ENCODE data around the gene RICTOR.

The RICTOR gene

GRCh38 chr5:39025456-39025855 is 48.7 kb downstream of the RICTOR start:
- peaks cover 19% of the 10 kb centered on the region for H3K4me1 ChIP-seq (ENCODE audit: control insufficient read depth, insufficient read depth, low read length, unreplicated experiment)
- H3K27me3 ChIP-seq (ENCODE audit: insufficient read depth, low read length): no peaks in the 10 kb centered on the region
- peaks cover 17% of the 10 kb centered on the region for H3K36me3 ChIP-seq (ENCODE audit: insufficient read depth, low read length)
- H3K4me3 ChIP-seq (ENCODE audit: low read depth, low read length): no peak overlapping the region
- H3K79me2 ChIP-seq (ENCODE audit: control insufficient read depth, insufficient read depth, low read length, unreplicated experiment): peaks cover 54% of the 10 kb centered on the region
- no peak overlapping the region for H3K27ac ChIP-seq (ENCODE audit: low read depth, low read length)
- no peak overlapping the region for H2AFZ ChIP-seq (ENCODE audit: low read length, unreplicated experiment)

- Histone ChIP-seq H2AFZ (ENCODE audit: low read length, unreplicated experiment) (no peak overlapping the region), H3K4me1 (ENCODE audit: control insufficient read depth, insufficient read depth, low read length, unreplicated experiment) (peaks cover 19% of the 10 kb centered on the region), H3K79me2 (ENCODE audit: control insufficient read depth, insufficient read depth, low read length, unreplicated experiment) (peaks cover 56% of the 10 kb centered on the region), H3K27me3 (ENCODE audit: insufficient read depth, low read length) (no peaks in the 10 kb centered on the region), H3K27ac (ENCODE audit: low read depth, low read length) (no peak overlapping the region), H3K4me3 (ENCODE audit: low read depth, low read length) (no peak overlapping the region), H3K36me3 (ENCODE audit: insufficient read depth, low read length) (peaks cover 17% of the 10 kb centered on the region)
These were observed 49.3 kb downstream of the RICTOR start for GRCh38 chr5:39024884-39025283.

GRCh38 chr5:39024005-39024404 is 50.2 kb downstream of the RICTOR start:
- H3K79me2 ChIP-seq (ENCODE audit: control insufficient read depth, insufficient read depth, low read length, unreplicated experiment): peaks cover 52% of the 10 kb centered on the region
- H2AFZ ChIP-seq (ENCODE audit: low read length, unreplicated experiment): no peak overlapping the region
- H3K36me3 ChIP-seq (ENCODE audit: insufficient read depth, low read length): peaks cover 14% of the 10 kb centered on the region

GRCh38 chr5:39023121-39023520 is 51.1 kb downstream of the RICTOR start:
- Histone ChIP-seq H3K79me2 (ENCODE audit: control insufficient read depth, insufficient read depth, low read length, unreplicated experiment) (peaks cover 49% of the 10 kb centered on the region), H3K27ac (ENCODE audit: low read depth, low read length) (no peak overlapping the region), H3K36me3 (ENCODE audit: insufficient read depth, low read length) (peaks cover 9% of the 10 kb centered on the region), H3K27me3 (ENCODE audit: insufficient read depth, low read length) (no peaks in the 10 kb centered on the region), H2AFZ (ENCODE audit: low read length, unreplicated experiment) (no peak overlapping the region), H3K4me3 (ENCODE audit: low read depth, low read length) (no peak overlapping the region), H3K4me1 (ENCODE audit: control insufficient read depth, insufficient read depth, low read length, unreplicated experiment) (peaks cover 19% of the 10 kb centered on the region)

More at GRCh38 chr5:39024005-39024404, 50.2 kb downstream of the RICTOR start:
- Histone ChIP-seq H3K27ac (ENCODE audit: low read depth, low read length) (no peak overlapping the region), H3K4me1 (ENCODE audit: control insufficient read depth, insufficient read depth, low read length, unreplicated experiment) (peaks cover 19% of the 10 kb centered on the region), H3K4me3 (ENCODE audit: low read depth, low read length) (no peak overlapping the region), H3K27me3 (ENCODE audit: insufficient read depth, low read length) (no peaks in the 10 kb centered on the region)

- Histone ChIP-seq H3K27me3 (ENCODE audit: insufficient read depth, low read length) (no peaks in the 10 kb centered on the region), H3K79me2 (ENCODE audit: control insufficient read depth, insufficient read depth, low read length, unreplicated experiment) (peaks cover 49% of the 10 kb centered on the region), H2AFZ (ENCODE audit: low read length, unreplicated experiment) (no peak overlapping the region), H3K4me3 (ENCODE audit: low read depth, low read length) (no peak overlapping the region), H3K36me3 (ENCODE audit: insufficient read depth, low read length) (peaks cover 7% of the 10 kb centered on the region; the same call in 1 of the 2 replicates), H3K4me1 (ENCODE audit: control insufficient read depth, insufficient read depth, low read length, unreplicated experiment) (peaks cover 21% of the 10 kb centered on the region), H3K27ac (ENCODE audit: low read depth, low read length) (no peak overlapping the region)
These were observed 52.0 kb downstream of the RICTOR start for GRCh38 chr5:39022151-39022550.

- Histone ChIP-seq H3K4me1 (ENCODE audit: control insufficient read depth, insufficient read depth, low read length, unreplicated experiment) (peaks cover 28% of the 10 kb centered on the region), H2AFZ (ENCODE audit: low read length, unreplicated experiment) (no peak overlapping the region)
These were observed 52.8 kb downstream of the RICTOR start for GRCh38 chr5:39021413-39021812.

GRCh38 chr5:39020458-39020857 is 53.7 kb downstream of the RICTOR start:
- peaks cover 33% of the 10 kb centered on the region for H3K4me1 ChIP-seq (ENCODE audit: control insufficient read depth, insufficient read depth, low read length, unreplicated experiment)
- no peak overlapping the region for H3K27ac ChIP-seq (ENCODE audit: low read depth, low read length)

More at GRCh38 chr5:39021413-39021812, 52.8 kb downstream of the RICTOR start:
- Histone ChIP-seq H3K79me2 (ENCODE audit: control insufficient read depth, insufficient read depth, low read length, unreplicated experiment) (peaks cover 49% of the 10 kb centered on the region), H3K27me3 (ENCODE audit: insufficient read depth, low read length) (no peaks in the 10 kb centered on the region), H3K4me3 (ENCODE audit: low read depth, low read length) (no peak overlapping the region), H3K27ac (ENCODE audit: low read depth, low read length) (no peak overlapping the region), H3K36me3 (ENCODE audit: insufficient read depth, low read length) (peaks cover 7% of the 10 kb centered on the region; the same call in 1 of the 2 replicates)

GRCh38 chr5:39019254-39019653 is 54.9 kb downstream of the RICTOR start:
- Histone ChIP-seq H3K27me3 (ENCODE audit: insufficient read depth, low read length) (no peaks in the 10 kb centered on the region), H3K4me3 (ENCODE audit: low read depth, low read length) (no peak overlapping the region), H3K4me1 (ENCODE audit: control insufficient read depth, insufficient read depth, low read length, unreplicated experiment) (peaks cover 33% of the 10 kb centered on the region), H3K36me3 (ENCODE audit: insufficient read depth, low read length) (peaks cover 7% of the 10 kb centered on the region; the same call in 1 of the 2 replicates), H3K79me2 (ENCODE audit: control insufficient read depth, insufficient read depth, low read length, unreplicated experiment) (peaks cover 34% of the 10 kb centered on the region), H3K27ac (ENCODE audit: low read depth, low read length) (no peak overlapping the region), H2AFZ (ENCODE audit: low read length, unreplicated experiment) (no peak overlapping the region)

More at GRCh38 chr5:39020458-39020857, 53.7 kb downstream of the RICTOR start:
- Histone ChIP-seq H3K36me3 (ENCODE audit: insufficient read depth, low read length) (peaks cover 7% of the 10 kb centered on the region; the same call in 1 of the 2 replicates), H2AFZ (ENCODE audit: low read length, unreplicated experiment) (no peak overlapping the region), H3K79me2 (ENCODE audit: control insufficient read depth, insufficient read depth, low read length, unreplicated experiment) (peaks cover 44% of the 10 kb centered on the region), H3K4me3 (ENCODE audit: low read depth, low read length) (no peak overlapping the region), H3K27me3 (ENCODE audit: insufficient read depth, low read length) (no peaks in the 10 kb centered on the region)

GRCh38 chr5:39017504-39017903 is 56.7 kb downstream of the RICTOR start:
- H3K79me2 ChIP-seq (ENCODE audit: control insufficient read depth, insufficient read depth, low read length, unreplicated experiment): peaks cover 31% of the 10 kb centered on the region
- no peak overlapping the region for H3K27ac ChIP-seq (ENCODE audit: low read depth, low read length)
- H3K27me3 ChIP-seq (ENCODE audit: insufficient read depth, low read length): no peaks in the 10 kb centered on the region
- H3K4me3 ChIP-seq (ENCODE audit: low read depth, low read length): no peak overlapping the region
- no peak overlapping the region for H2AFZ ChIP-seq (ENCODE audit: low read length, unreplicated experiment)
- H3K4me1 ChIP-seq (ENCODE audit: control insufficient read depth, insufficient read depth, low read length, unreplicated experiment): peaks cover 38% of the 10 kb centered on the region
- H3K36me3 ChIP-seq (ENCODE audit: insufficient read depth, low read length): peaks cover 15% of the 10 kb centered on the region

GRCh38 chr5:39016587-39017275 is 57.5 kb downstream of the RICTOR start:
- H3K4me1 ChIP-seq (ENCODE audit: control insufficient read depth, insufficient read depth, low read length, unreplicated experiment): peaks cover 38% of the 10 kb centered on the region
- peak overlapping the region; percentile 74 for H3K27ac ChIP-seq (ENCODE audit: low read depth, low read length)
- no peaks in the 10 kb centered on the region for H3K27me3 ChIP-seq (ENCODE audit: insufficient read depth, low read length)
- H3K79me2 ChIP-seq (ENCODE audit: control insufficient read depth, insufficient read depth, low read length, unreplicated experiment): peaks cover 25% of the 10 kb centered on the region
- H3K36me3 ChIP-seq (ENCODE audit: insufficient read depth, low read length): peaks cover 22% of the 10 kb centered on the region
- no peak overlapping the region for H3K4me3 ChIP-seq (ENCODE audit: low read depth, low read length)
- H2AFZ ChIP-seq (ENCODE audit: low read length, unreplicated experiment): no peak overlapping the region
